BE2C (cell line): ENCODE data around the gene ERCC8.

ENCODE experiments used
- DNase-seq: peaks from one replicate; pipeline ENCODE4 v3.0.0-alpha.2; 2020
- H3K27me3 ChIP-seq: fragments of 250-450 bp; sonication (Bioruptor Pico); 2 replicates; pipeline ENCODE4 v1.5.1; 2020; ENCODE audit warnings: mild to moderate bottlenecking
- H3K36me3 ChIP-seq: fragments of 250-450 bp; sonication (Bioruptor Pico); 2 replicates; pipeline ENCODE4 v1.5.1; 2020; ENCODE audit warnings: mild to moderate bottlenecking
- H3K4me1 ChIP-seq: fragments of 250-450 bp; sonication (Bioruptor Pico); 2 replicates; pipeline ENCODE4 v1.5.1; 2020
- H3K4me3 ChIP-seq: 2 replicates; pipeline ENCODE4 v1.5.1; 2011; ENCODE audit warnings: low read depth, low read length
- H3K9me3 ChIP-seq: fragments of 250-450 bp; sonication (Bioruptor Pico); 2 replicates; pipeline ENCODE4 v1.5.1; 2020
- TF ChIP-seq, protein P1 (sequence below): IDR thresholded peaks from 2 replicates; pipeline ENCODE4 v1.5.1; 2012; ENCODE audit warnings: mild to moderate bottlenecking, low read depth, low read length

Gene ERCC8

GRCh38 chr5:60959156-60959555 lies 14.3 kb upstream of the ERCC8 start:
- no peaks in the 10 kb centered on the region for H3K36me3 ChIP-seq
- no peaks in the 10 kb centered on the region for H3K9me3 ChIP-seq
- no peaks in the 10 kb centered on the region for H3K27me3 ChIP-seq
- TF ChIP-seq, protein P1, sequence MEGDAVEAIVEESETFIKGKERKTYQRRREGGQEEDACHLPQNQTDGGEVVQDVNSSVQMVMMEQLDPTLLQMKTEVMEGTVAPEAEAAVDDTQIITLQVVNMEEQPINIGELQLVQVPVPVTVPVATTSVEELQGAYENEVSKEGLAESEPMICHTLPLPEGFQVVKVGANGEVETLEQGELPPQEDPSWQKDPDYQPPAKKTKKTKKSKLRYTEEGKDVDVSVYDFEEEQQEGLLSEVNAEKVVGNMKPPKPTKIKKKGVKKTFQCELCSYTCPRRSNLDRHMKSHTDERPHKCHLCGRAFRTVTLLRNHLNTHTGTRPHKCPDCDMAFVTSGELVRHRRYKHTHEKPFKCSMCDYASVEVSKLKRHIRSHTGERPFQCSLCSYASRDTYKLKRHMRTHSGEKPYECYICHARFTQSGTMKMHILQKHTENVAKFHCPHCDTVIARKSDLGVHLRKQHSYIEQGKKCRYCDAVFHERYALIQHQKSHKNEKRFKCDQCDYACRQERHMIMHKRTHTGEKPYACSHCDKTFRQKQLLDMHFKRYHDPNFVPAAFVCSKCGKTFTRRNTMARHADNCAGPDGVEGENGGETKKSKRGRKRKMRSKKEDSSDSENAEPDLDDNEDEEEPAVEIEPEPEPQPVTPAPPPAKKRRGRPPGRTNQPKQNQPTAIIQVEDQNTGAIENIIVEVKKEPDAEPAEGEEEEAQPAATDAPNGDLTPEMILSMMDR, result peak; percentile 7; the same call in 1 of the 2 replicates
- H3K4me3 ChIP-seq, result no peak overlapping the region
- H3K4me1 ChIP-seq, result no peaks in the 10 kb centered on the region
- DNase-seq, result no peak

- Histone ChIP-seq H3K36me3 (no peaks in the 10 kb centered on the region), H3K9me3 (no peaks in the 10 kb centered on the region)
- TF ChIP-seq, protein P1, result no peak
Measured at GRCh38 chr5:60958712-60959111, 13.8 kb upstream of the ERCC8 start.

GRCh38 chr5:60958088-60958487 lies 13.2 kb upstream of the ERCC8 start:
- DNase-seq, result no peak
- no peaks in the 10 kb centered on the region for H3K27me3 ChIP-seq
- no peaks in the 10 kb centered on the region for H3K4me1 ChIP-seq
- H3K4me3 ChIP-seq, result no peak overlapping the region
- no peaks in the 10 kb centered on the region for H3K9me3 ChIP-seq
- TF ChIP-seq, protein P1, result no peak
- no peaks in the 10 kb centered on the region for H3K36me3 ChIP-seq

More at GRCh38 chr5:60958712-60959111, 13.8 kb upstream of the ERCC8 start:
- Histone ChIP-seq H3K27me3 (no peaks in the 10 kb centered on the region), H3K4me1 (no peaks in the 10 kb centered on the region), H3K4me3 (no peak overlapping the region)
- DNase-seq, result no peak

GRCh38 chr5:60955239-60955638 lies 10.4 kb upstream of the ERCC8 start:
- TF ChIP-seq, protein P1, result no peak
- no peaks in the 10 kb centered on the region for H3K4me1 ChIP-seq
- no peak for DNase-seq
- H3K9me3 ChIP-seq, result no peaks in the 10 kb centered on the region
- no peaks in the 10 kb centered on the region for H3K27me3 ChIP-seq
- H3K4me3 ChIP-seq, result no peak overlapping the region
- H3K36me3 ChIP-seq, result no peaks in the 10 kb centered on the region

- H3K36me3 ChIP-seq, result no peaks in the 10 kb centered on the region
- no peak for DNase-seq
- no peaks in the 10 kb centered on the region for H3K9me3 ChIP-seq
- no peaks in the 10 kb centered on the region for H3K27me3 ChIP-seq
- TF ChIP-seq, protein P1, result no peak
- H3K4me3 ChIP-seq, result no peak overlapping the region
- no peaks in the 10 kb centered on the region for H3K4me1 ChIP-seq
Measured at GRCh38 chr5:60948738-60949137, 3.9 kb upstream of the ERCC8 start.

- peak; percentile 13 for DNase-seq
- Histone ChIP-seq H3K4me1 (no peaks in the 10 kb centered on the region), H3K9me3 (no peaks in the 10 kb centered on the region), H3K4me3 (peak overlapping the region; percentile 92), H3K27me3 (no peaks in the 10 kb centered on the region), H3K36me3 (peaks cover under 1% of the 10 kb centered on the region; the same call in 1 of the 2 replicates)
- TF ChIP-seq, protein P1, result no peak
Measured at GRCh38 chr5:60945813-60946187, 930 bp upstream of the ERCC8 start.
